Testis (tissue), 2 donors: ENCODE results near the gene NRXN3.

Experiments used
- CTCF ChIP-seq, 3 experiments: fragments of 450-650 bp in 2 of 3; fragments of 200-600 bp in 1 of 3; sonication (generic) in 1 of 3; IDR thresholded peaks; one replicate each; pipeline ENCODE4 v1.5.1; 2016 to 2019; ENCODE audit warnings: antibody characterized with exemption in 3 of 3, mild to moderate bottlenecking in 2 of 3, moderate library complexity in 1 of 3
- POLR2A ChIP-seq: fragments of 450-650 bp; IDR thresholded peaks from one replicate; pipeline ENCODE4 v1.6.1; 2017; ENCODE audit warnings: antibody characterized with exemption, mild to moderate bottlenecking, moderate library complexity

GRCh38 chr14:78259831-78260230, 89.7 kb downstream of the NRXN3 start:
- TF ChIP-seq CTCF (IDR thresholded peaks at IDR 0.05): no peak
- TF ChIP-seq POLR2A: no peak
